IPS-NIHi11 (cell line): Measurements from ENCODE around the gene TPSB2.
"Not testable (repeated sequence)": the region's sequence is repeated elsewhere in the genome, so short reads cannot be mapped to it uniquely, and the experiment has no call there.

Experiments used
- DNase-seq: peaks from one replicate; pipeline ENCODE4 v3.0.0; 2012; ENCODE audit warnings: mixed read lengths, low spot score

Gene TPSB2

DNA sequence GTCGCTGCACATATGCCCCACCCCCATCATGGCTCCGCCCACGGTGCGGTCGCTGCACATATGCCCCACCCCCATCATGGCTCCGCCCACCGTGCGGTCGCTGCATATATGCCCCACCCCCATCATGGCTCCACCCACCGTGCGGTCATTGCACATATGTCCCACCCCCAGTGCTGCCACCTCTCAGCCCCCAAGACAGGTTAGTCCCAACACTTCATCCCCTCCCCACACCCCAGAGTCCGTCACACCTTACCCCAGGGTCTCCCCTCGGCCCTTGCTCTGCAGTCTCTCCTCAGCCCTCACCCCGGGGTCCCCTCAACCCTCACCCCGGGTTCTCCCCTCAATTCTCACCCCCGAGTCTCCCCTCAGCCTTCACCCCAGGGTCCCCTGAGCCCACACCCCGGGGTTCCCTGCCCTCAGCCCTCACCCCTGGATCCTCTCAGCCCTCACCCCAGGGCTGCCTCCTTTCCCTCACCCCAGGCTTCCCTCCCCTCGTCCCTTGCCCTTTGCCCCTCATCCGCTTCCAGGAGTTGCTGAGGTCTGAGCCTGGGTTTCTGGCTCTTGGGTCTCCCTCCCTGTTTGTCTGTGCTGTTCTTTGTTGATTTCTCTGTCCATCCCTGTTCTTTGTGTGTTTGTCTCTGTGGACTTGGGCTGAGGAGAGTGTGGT is 30.5 kb downstream of the TPSB2 start:
- DNase-seq = peak; percentile 65

DNA sequence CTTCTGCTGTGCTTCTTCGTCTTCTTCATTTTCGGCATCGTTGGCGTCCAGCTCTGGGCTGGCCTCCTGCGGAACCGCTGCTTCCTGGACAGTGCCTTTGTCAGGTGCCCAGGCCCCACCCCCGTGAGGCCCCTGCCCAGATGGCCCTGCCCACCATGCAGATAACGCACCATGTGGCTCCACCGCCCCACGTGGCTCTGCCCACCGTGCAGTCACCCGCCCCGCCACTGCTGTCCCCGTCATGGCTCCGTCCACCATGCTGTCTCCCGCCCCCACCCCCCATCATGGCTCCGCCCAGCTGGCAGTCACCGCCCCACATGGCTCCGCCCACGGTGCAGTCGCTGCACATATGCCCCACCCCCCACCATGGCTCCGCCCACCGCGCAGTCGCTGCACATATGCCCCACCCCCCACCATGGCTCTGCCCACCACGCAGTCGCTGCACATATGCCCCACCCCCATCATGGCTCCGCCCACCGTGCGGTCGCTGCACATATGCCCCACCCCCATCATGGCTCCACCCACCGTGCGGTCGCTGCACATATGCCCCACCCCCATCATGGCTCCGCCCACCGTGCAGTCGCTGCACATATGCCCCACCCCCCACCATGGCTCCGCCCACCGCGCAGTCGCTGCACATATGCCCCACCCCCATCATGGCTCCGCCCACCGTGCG is 31.2 kb downstream of the TPSB2 start:
- peak; percentile 67 for DNase-seq

DNA sequence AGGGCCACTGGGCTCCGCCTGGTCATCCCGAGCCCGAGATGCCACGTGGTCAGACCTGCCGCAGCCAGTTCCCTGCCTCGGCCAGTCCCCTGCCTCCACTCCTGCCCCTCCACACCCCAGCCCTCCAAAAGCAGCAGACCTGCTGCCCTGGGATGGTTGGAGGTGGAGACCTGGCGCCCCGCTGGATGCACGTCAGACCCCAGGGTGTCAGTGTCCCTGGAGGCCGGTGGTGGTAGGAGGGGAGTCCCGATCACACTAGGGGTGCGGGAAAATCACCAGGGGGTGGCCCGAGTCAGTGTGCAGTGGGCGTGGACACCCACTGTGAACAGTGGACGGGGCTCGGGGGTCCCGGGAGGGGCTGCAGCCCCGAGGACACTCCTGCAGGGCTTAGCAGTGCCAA is 31.8 kb downstream of the TPSB2 start:
- no peak for DNase-seq

DNA sequence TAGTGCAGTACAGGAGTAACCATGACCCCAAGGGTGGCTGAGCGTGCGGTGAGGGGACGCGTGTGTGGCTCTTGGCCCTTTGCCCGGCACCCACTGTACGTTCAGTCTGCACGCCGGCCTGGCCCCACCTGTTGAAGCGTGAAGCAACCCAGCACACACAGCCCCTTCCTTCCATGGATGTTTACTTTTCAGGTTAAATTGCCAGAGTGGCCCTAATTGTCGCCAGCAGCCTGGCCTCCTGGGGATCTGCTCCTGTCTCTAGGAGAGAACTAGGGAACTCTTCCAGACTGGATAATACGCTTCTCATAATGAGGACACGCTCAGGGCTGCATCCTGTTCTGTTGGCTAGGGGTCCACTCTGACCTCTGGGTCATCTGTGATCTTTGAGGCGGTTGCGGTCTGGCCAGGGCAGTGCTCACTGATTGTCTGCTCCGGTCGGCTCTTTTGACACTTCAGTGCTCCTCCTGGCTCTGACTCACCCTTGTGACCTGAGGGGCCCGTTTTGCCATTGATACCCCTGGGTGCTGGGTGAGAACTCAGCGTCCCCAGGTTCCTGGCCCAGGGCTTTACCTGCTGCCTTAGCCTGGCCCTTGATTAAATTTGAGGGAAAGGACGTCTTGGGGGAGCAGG is 32.6 kb downstream of the TPSB2 start:
- no peak for DNase-seq

DNA sequence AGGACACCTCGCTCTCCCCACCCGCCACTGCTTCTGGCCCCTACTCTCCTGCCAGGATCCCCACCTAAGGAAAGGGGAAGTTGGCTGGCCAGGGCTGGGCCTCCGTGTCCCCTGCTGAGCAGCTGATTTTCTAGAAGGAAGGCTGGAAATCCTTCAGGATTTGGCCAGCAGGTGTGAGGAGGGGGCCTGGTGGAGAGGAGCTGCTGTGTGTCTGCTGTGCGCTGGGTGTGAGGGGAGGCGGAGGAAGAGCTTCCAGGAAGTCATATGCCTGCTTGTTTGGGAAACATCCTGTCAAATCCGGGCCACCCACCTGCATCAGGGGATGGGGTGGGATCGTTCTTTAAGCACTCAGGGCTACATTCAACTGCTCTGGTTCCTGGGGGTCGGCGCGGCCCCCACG is 33.5 kb downstream of the TPSB2 start:
- no peak for DNase-seq

DNA sequence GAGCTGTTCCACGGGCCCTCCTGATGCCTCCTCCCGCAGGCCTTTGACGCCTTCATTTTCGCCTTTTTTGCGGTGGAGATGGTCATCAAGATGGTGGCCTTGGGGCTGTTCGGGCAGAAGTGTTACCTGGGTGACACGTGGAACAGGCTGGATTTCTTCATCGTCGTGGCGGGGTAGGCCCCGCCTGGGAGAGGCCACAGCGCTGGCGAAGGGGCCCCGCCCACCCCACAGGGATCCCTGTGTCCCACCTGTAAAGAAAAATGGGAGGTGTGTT is 34.7 kb downstream of the TPSB2 start:
- no peak for DNase-seq

DNA sequence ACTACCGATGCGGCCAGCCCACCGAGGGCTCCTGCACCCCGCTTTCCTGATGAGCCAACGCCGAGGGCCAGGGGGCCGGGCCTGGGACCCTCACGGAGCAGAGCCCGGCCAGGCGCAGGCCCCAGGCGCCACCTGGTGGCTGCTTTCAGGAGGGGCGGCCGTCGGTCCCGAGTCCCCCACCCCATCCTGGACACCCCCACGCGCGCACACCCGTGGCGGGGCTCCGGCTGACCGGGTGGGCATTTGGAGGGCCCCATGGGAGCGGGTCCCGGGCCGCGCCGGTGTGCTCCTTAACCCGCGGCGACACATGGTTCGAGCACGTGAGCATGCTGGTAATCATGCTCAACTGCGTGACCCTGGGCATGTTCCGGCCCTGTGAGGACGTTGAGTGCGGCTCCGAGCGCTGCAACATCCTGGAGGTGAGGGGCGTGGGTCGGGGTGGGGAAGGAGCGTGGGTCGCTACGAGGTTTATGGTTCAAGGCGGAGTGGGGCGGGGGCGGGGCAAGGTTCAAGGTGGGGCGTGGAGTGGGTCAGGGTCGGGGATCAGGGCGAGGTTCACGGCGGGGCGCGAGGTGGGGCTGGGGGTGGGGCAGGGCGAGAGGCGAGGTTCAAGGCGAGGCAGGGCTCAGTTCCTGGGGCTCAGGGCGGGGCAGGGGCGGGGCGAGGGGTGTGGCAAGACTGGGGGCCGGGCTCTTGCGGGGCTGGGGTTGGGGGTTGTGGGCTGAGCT is 35.2 kb downstream of the TPSB2 start:
- peak; percentile 92 for DNase-seq

DNA sequence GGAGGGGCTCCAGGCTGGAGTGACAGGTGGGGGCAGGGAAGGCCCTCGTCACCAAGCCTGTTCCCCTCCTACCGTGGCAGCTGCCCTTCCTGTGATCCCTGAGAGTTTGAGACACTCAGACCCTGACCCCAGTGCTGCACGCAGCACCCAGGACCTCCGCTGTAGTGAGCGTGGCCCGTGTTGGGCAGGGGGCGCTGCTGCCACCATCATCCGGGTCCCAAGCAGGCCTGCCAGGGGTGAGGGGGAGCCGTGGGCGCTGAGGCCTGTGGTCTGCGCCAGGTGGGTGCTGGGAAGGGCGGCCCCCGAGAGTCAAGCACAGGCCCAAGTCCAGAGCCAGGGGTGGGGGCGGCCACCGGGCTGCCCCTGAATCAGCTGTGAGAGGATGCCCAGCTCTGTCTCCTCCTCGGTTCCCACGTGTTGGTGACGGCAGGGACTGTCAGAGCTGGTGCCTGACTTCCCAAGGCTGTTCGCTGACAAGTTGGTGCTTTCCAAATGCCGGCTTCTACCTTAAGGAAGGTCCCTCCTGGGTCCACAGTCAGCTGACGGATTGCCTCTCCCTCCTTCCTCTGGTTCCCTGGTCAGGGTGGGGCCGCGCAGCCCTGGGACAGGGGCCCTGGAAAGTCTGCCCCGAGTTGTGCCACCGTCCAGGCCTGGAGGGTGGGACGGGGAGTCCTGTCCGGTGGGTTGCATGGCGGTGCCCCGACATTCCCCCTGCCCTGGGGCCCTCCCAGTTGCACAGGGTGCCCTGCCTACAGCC is 36.0 kb downstream of the TPSB2 start:
- no peak for DNase-seq

DNA sequence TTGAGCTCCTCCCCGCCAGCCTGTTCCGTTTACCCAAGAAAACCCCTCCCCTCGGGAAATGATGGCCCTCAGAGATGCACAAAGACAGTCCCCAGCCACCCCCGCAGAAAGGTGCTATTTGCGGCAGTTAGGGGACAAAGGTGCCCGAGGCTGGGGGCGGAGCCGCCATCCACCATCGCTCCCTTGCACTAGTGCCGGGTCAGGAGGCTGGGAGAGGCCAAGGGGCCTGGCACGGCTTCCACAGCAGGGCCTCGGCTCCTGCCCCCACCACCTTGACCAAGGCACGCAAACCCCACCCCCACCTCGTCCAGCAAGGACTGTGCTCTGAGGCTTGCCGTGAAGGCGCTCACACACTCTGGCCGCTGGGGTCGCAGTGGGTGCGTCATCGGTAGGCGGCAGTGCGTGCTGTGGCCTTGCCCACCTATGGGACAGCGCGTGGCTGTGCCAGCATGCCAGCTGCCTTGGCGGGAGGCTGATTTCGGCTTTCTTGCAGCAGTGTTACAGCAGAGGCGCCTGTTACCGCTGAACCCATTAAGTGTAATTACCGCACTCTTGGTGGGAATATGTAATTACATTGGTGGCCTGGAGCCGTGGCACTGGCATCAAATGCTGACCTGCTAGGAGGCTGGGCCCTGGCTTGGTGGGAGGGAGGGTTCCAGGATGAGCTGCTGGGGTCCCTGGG is 36.7 kb downstream of the TPSB2 start:
- DNase-seq = no peak

DNA sequence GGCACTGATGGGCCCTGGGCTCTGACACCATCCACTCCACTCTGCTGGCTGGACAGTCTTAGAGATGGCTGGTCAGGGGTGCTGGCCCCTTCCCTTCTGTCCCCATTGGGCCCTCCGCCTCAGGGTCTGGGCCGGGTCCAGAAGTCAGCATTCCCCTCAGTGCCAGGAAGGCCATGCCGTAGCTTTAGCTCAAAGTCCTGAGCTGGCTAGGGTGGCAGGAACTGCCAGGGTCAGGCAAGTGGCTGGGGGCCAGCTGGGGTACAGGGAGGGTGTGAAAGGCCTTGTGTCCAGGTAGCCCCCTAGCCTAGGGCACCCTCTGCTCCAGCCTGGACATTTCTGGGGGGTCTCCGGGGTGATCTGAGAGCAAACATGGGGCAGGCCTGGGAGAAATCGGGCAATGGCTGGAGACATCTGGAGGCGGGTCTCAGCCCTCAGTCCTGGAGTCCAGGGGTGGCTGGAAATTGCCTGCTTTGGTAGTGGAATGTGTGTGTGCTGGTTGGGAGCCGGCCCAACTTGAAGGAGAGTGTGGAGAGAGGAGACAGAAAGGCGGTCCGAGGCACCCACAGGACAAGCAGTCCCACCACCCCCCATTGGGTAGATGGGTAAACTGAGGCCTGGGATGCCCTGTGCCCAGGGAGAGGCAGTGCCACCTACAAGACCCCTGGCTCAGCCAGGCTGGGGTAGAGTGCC is 37.5 kb downstream of the TPSB2 start:
- DNase-seq = no peak

DNA sequence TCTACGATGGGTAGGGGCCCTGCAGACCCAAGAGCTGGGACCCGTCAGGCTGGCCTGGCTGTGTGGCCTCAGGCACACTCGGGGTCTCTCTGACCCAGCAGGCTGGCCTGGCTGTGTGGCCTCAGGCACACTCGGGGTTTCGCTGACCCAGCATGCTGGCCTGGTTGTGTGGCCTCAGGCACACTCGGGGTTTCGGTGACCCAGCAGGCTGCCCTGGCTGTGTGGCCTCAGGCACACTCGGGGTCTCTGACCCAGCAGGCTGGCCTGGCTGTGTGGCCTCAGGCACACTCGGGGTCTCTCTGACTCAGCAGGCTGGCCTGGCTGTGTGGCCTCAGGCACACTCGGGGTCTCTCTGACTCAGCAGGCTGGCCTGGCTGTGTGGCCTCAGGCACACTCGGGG is 39.2 kb downstream of the TPSB2 start:
- DNase-seq = not testable (repeated sequence)

DNA sequence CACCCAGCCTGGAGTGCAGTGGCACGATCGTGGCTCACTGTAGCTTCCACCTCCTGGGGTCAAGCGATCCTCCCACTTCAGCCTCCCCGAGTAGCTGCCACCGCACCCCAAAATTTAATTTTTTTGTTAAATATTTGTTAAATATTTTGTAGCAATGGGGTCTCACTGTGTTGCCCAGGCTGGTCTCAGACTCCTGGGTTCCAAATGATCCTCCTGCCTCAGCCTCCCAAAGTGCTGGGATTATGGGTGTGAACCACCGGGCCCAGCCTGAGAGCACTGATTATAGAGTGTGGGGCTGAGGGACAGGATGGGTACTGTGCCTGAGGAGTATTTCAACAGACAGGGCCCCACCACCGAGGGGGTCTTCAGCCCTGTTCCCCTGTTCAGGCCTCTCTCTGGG is 40.5 kb downstream of the TPSB2 start:
- DNase-seq = no peak

DNA sequence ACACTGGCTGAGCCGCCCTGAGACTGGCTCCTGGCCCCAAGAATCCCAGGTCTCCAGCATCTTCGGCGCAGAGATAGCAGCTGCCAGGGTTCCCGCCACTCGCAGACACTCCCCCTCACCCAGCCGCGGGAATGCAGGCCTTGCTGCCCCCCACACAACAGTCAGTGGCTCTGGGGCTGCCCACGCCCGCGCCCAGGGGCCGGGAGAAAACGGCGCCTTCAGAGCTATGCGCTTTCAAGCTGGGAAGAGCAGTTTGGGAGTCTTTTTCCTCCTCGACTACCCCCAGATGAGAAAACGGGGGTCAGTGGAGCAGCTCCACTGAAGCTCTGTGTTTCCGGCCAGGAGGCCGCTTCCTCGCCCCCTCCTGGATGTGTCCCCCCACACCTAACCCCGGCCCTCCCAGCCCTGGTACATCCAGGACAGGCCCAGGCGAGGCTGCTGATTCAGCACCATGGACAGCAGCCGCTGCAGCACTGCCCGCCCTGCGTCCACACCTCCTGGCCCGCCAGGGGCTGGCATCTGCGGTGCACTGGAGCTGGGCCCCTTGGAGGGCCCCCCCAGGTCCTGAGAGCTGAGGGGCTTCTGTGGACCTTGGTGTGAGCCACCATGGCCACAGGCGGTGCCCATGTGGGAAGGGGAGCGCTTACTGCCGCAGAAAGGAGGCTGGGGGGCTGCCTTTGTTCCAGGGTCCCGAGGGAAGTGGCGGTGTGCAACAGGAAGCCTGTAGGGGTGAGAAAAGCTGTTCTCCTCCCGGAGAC is 41.4 kb downstream of the TPSB2 start:
- peak; percentile 94 for DNase-seq

DNA sequence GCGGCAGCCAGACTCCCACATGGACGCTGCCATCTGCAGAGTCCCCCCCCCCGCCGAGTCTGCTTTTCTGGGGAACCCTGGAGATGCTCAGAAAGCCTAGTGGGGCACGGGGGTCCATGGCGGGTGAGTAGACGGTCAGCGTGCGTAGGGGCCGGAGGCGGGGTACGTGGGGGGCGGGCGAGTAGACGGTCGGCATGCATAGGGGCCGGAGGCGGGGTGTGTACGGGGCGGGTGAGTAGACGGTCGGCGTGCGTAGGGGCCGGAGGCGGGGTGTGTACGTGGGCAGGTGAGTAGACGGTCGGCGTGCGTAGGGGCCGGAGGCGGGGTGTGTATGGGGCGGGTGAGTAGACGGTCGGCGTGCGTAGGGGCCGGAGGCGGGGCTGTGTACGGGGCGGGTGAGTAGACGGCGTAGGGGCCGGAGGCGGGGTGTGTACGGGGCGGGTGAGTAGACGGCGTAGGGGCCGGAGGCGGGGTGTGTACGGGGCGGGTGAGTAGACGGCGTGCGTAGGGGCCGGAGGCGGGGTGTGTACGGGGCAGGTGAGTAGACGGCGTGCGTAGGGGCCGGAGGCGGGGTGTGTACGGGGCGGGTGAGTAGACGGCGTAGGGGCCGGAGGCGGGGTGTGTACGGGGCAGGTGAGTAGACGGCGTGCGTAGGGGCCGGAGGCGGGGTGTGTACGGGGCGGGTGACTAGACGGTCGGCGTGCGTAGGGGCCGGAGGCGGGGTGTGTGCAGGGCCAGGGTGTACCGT is 44.4 kb downstream of the TPSB2 start:
- not testable (repeated sequence) for DNase-seq

DNA sequence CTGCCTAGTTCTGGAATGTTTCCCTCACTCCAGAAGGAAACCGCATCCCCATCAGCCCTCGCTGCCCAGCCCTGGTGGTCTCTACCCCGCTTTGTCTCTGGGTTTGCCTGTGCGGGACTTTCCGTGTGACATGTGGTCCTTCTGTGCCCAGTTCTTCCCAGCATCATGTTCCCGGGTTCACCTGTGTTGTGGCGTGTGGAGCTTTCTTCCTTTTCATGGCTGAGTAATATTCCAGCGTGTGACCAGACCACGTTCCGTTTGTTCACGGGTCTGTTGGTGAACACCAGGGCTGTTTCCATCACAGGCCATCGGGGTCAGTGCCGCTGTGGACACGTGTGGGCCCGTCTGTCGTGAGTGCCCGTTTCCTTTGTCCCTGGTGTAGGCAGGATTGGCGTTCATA is 45.0 kb downstream of the TPSB2 start:
- DNase-seq = no peak

DNA sequence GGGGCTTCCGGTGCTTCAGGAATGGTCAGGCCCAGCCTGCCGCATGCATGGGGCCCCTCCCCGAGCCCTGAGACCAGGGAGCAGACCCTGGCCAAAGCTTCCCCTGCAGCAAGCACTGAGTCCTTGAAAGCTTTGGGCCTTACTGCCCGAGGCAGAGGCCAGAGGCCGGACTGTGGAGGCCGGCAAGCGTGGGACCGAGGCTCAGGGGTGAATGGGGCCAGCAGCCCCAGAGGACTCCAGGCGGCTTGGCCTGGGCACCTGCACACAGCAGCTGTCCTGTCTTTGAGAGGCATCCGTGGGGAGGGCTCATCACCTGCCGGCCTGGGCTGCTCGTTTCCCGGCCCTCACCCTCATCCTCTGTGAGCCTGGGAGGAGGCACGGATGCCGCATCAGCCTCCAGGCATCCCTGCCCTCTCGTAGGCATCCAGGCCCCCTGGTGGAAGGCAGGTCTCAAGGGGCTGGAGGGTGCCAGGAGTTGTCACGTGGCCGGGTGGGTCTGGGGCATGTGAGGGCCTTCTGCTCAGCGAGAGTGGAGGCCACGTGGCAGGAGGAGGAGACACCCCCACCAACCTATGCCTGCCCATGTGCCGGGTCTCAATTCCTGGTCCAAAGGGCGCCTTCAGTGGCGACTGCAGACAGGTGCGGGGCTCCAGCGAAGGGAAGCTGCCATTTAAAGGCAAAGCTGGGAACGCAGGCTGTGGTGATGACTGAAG is 45.7 kb downstream of the TPSB2 start:
- DNase-seq = no peak

DNA sequence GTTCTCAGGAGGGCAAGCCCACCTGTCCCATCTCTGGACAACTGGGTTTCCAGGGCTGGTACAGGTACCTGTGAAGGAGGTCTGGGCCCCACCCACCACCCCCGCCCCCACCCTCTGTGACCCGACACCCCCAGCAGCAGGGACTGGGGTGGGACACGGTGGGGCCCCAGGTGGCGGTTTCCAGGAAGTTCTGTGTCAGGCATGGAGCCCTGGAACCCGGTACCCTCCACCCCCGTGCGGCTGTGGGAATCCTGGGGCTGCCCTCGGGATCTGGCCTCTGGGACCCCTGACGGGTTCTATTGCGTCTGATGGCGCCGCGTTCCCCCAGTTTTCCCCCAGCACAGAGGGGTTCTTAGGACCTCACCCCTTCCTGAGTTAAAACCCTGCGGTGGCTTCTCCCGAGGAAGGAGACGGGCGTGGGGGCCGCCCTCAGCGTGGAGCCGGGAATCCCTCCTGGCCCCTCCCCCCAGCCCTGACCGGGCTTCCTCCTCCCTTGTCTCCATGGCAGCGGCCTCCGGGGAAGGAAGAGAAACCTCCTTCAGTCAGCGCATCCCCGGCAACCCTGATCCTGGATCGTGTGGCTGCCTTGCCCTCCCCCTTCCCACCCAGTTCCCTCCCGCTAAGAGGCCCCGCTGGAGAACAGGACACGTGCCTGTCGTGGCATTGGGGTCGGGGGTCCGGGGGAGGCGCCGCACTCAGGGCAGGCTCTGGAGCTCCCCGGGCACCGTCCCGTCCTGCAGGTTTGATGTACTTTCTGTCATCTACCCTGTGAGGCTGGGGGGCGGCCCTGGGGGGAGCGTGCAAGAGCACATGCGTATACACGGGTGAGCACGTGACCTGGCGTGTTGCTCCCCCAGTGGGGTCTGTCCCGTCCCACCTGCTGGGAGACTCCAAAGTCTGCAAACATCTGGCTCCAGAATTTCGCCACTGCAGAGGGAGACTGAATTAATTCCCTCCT is 46.8 kb downstream of the TPSB2 start:
- DNase-seq = peak; percentile 77

DNA sequence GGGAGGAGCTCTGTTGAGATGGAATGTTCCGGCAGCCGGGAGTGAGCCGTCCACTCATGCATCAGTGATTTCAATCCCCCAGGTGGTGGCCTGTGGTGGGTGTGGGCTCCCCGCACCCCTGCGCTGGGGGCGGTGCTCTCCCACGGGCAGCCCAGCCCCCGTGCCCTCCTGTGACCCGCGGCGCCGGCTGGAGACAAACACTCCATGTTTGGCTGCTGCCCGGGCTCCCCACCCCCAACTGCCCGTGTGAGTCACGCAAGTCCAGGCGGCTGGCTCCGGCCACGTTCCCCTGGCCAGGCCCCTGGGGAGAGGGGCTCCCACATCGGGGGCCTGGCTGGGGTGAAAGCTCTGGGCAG is 47.7 kb downstream of the TPSB2 start:
- no peak for DNase-seq
